ENCODE data around the gene PLA1A. TPM values are rescaled to one million over a fixed set of nuclear protein-coding genes. Genes with fewer than 3 reads are reported as not detected.

The PLA1A gene
- total and polyA plus RNA-seq, 2 of the 4 experiments (the other 2 are of a cell fraction) = not detected

DNA sequence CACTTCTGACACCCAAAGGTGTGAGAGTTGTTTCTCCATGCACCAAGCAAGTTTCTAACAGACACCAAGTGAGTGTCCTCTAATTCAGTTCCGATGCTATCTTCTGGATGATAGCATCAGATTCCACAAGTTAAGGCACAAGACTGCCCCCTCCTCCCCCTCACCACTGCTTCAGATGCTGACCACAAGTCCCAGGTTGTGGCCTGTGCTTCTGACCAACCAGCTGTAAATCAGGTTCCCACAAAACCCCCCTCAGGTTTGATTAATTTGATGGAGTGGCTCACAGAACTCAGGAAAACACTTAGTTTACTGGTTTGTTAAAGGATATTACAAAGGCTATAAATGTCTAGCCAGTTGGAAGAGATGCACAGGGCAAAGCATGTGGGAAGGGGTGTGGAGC lies 7.0 kb upstream of the PLA1A start:
- ChIA-PET POLR2A (ENCODE audit: unreplicated experiment) (no interaction called here), CTCF (no interaction called here)
- Histone ChIP-seq H3K14ac (replicated peaks; ENCODE audit: low read depth, low read length) (no peak overlapping the region), H2BK20ac (ENCODE audit: low read depth, low read length) (no peak overlapping the region), H3K23ac (ENCODE audit: low read depth, low read length) (no peak overlapping the region), H4K91ac (ENCODE audit: insufficient read depth, low read depth, low read length) (no peak overlapping the region), H4K8ac (ENCODE audit: low read depth in 2 of 2, low read length in 2 of 2) (no peak overlapping the region), H3K18ac (ENCODE audit: low read depth, low read length) (no peak overlapping the region), H2AK9ac (replicated peaks; ENCODE audit: low read depth, low read length, poor library complexity) (no peak overlapping the region), H3K9ac (ENCODE audit: low read depth, low read length) (no peak overlapping the region), H3K9me3 (ENCODE audit: control insufficient read depth, insufficient read depth, low read length) (no peaks in the 10 kb centered on the region), H4K20me1 (ENCODE audit: insufficient read depth, low read length) (no peaks in the 10 kb centered on the region), H3K27ac (ENCODE audit: insufficient read depth, low read length) (no peak overlapping the region), H3K4ac (ENCODE audit: low read depth, low read length) (no peak overlapping the region), H3K27me3 (ENCODE audit: control insufficient read depth, insufficient read depth, low read length) (peaks cover 28% of the 10 kb centered on the region), H2BK120ac (ENCODE audit: low read depth, low read length) (no peak overlapping the region), H4K5ac (ENCODE audit: low read depth, low read length) (no peak overlapping the region), H2BK5ac (ENCODE audit: low read depth, low read length, poor library complexity, severe bottlenecking) (no peak overlapping the region), H3K36me3 (ENCODE audit: control insufficient read depth, insufficient read depth, low read length) (no peaks in the 10 kb centered on the region), H3K4me3 (ENCODE audit: insufficient read depth, low read depth, low read length) (no peak overlapping the region), H2AK5ac (ENCODE audit: low read depth, low read length) (no peak overlapping the region), H2AFZ (replicated peaks; ENCODE audit: low read length, poor library complexity) (no peak overlapping the region), H3K9me1 (ENCODE audit: insufficient read depth, low read length) (no peaks in the 10 kb centered on the region), H3K79me1 (ENCODE audit: low read depth in 1 of 2, low read length in 2 of 2) (no peaks in the 10 kb centered on the region), H3K4me2 (ENCODE audit: low read depth, low read length) (no peak overlapping the region), H3K56ac (ENCODE audit: extremely low read depth, insufficient read depth, low read length) (no peak overlapping the region), H3K4me1 (ENCODE audit: control insufficient read depth, insufficient read depth, low read length) (no peaks in the 10 kb centered on the region), H2BK15ac (ENCODE audit: low read depth, low read length) (no peak overlapping the region)
- no CpG with 5 or more reads among the region's 1 CpG for WGBS, 2 experiments (ENCODE audit: extremely low coverage in 2 of 2, insufficient read length in 1 of 2)
- in situ Hi-C loops (cut with MboI; ENCODE audit: low sequenced_read_pairs) = loop anchor here (25.0 kb wide), 1 partner anchor 703 kb away; no protein-coding TSS in a partner anchor
- DNase-seq = no peak
- intact Hi-C loops (cut with micrococcal nuclease) = no loop called here
- BruUV-seq (replicated peaks) = no TSS peak
- dilution Hi-C loops (cut with HindIII; ENCODE audit: low sequenced_read_pairs, unreplicated experiment) = no loop called here
- TF ChIP-seq POLR2A (IDR thresholded peaks at IDR 0.05; ENCODE audit: low read depth, low read length) (no peak), CEBPB (IDR thresholded peaks at IDR 0.05; ENCODE audit: low read depth, low read length) (no peak)
- ATAC-seq (ENCODE audit: low read depth) = no peak

All from IMR-90 (cell line).